MCF 10A (cell line): Measurements from ENCODE around the gene TUBGCP3. TPM values are rescaled to one million over a fixed set of nuclear protein-coding genes. Genes with fewer than 3 reads are reported as not detected.

Experiments used
- BruUV-seq: library from RNA; stranded (reverse); fragments of 400-500 nt; replicated peaks from 2 replicates; lab custom pipeline; 2021; lab: Mats Ljungman, UMichigan
- CTCF ChIA-PET: fragments of 300-600 bp; sonication (Branson Sonifier 250); formaldehyde crosslinking; extraction: SDS; loops from one replicate; lab custom pipeline; 2021; ENCODE audit warnings: antibody characterized with exemption, inconsistent platforms; lab: Yijun Ruan, JAX
- POLR2A ChIA-PET: fragments of 300-600, 350-650 bp; sonication (Branson Sonifier 250); formaldehyde crosslinking; extraction: SDS; loops from one replicate; lab custom pipeline; 2020; ENCODE audit warnings: antibody characterized with exemption, inconsistent platforms; lab: Yijun Ruan, JAX
- DNase-seq: peaks from one replicate; pipeline ENCODE4 v3.0.0-alpha.2; 2018; ENCODE audit not compliant: unreplicated experiment
- H3K27ac Mint-ChIP-seq: one replicate; pipeline ENCODE4 v1.8.0; 2022; ENCODE audit warnings: mild to moderate bottlenecking, low read depth, mixed read lengths; ENCODE audit not compliant: unreplicated experiment
- H3K27me3 Mint-ChIP-seq: one replicate; pipeline ENCODE4 v1.8.0; 2022; ENCODE audit warnings: mixed read lengths; ENCODE audit not compliant: insufficient read depth, unreplicated experiment
- H3K36me3 Mint-ChIP-seq: one replicate; pipeline ENCODE4 v1.8.0; 2022; ENCODE audit warnings: mild to moderate bottlenecking, moderate library complexity, mixed read lengths; ENCODE audit not compliant: insufficient read depth, unreplicated experiment
- H3K4me1 Mint-ChIP-seq: one replicate; pipeline ENCODE4 v1.8.0; 2022; ENCODE audit warnings: mixed read lengths; ENCODE audit not compliant: insufficient read depth, unreplicated experiment
- H3K4me3 Mint-ChIP-seq: one replicate; pipeline ENCODE4 v1.8.0; 2022; ENCODE audit warnings: mild to moderate bottlenecking, moderate library complexity, mixed read lengths; ENCODE audit not compliant: unreplicated experiment
- H3K9me3 Mint-ChIP-seq: one replicate; pipeline ENCODE4 v1.8.0; 2022; ENCODE audit warnings: mixed read lengths; ENCODE audit not compliant: unreplicated experiment
- intact Hi-C: fragments of 100-400 bp; cut with micrococcal nuclease; formaldehyde crosslinking; loops from 2 replicates; pipeline ENCODE4 v1.14.1; 2022
- total RNA-seq: library from RNA; stranded (reverse); gene quantifications from 2 replicates; pipeline ENCODE4 v1.2.3, GENCODE V29; 2022
- TF ChIP-seq, protein P1 (sequence below): fragments of 200-600 bp; IDR thresholded peaks from one replicate; pipeline ENCODE4 v1.8.0; 2022; ENCODE audit warnings: antibody characterized with exemption, mild to moderate bottlenecking; ENCODE audit not compliant: unreplicated experiment

The TUBGCP3 gene
- total RNA-seq, 1 experiment from 2014 or later: 35.7 TPM

DNA sequence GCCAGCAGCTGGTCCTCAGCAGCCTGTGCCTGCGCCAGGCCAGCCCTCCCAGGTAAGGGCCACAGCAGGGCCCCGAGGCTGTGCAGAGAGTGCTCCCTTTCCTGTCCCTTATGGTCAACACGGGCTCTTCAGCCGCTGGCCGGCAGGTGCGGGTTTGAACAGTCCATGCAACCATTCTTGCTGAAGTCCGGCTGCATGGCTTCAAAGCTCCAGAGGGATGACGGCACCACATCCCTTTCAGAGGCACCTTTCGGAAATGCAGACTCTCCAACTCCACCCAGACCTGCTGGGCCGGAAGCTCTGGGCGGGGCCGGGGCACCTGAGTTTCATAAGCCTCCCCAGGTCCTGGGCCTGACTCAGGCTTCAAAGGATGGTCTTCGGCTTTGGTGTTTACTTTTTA, 130.5 kb downstream of the TUBGCP3 start:
- intact Hi-C loops: no loop called here
- H3K27ac Mint-ChIP-seq: no peak overlapping the region
- DNase-seq: no peak
- H3K4me1 Mint-ChIP-seq: no peaks in the 10 kb centered on the region
- no peak overlapping the region for H3K4me3 Mint-ChIP-seq
- H3K27me3 Mint-ChIP-seq: no peaks in the 10 kb centered on the region
- POLR2A ChIA-PET: no interaction called here
- BruUV-seq: no TSS peak
- H3K36me3 Mint-ChIP-seq: no peaks in the 10 kb centered on the region
- CTCF ChIA-PET: no interaction called here
- peaks cover 28% of the 10 kb centered on the region for H3K9me3 Mint-ChIP-seq
- TF ChIP-seq, protein P1, sequence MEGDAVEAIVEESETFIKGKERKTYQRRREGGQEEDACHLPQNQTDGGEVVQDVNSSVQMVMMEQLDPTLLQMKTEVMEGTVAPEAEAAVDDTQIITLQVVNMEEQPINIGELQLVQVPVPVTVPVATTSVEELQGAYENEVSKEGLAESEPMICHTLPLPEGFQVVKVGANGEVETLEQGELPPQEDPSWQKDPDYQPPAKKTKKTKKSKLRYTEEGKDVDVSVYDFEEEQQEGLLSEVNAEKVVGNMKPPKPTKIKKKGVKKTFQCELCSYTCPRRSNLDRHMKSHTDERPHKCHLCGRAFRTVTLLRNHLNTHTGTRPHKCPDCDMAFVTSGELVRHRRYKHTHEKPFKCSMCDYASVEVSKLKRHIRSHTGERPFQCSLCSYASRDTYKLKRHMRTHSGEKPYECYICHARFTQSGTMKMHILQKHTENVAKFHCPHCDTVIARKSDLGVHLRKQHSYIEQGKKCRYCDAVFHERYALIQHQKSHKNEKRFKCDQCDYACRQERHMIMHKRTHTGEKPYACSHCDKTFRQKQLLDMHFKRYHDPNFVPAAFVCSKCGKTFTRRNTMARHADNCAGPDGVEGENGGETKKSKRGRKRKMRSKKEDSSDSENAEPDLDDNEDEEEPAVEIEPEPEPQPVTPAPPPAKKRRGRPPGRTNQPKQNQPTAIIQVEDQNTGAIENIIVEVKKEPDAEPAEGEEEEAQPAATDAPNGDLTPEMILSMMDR: no peak

- no TSS peak for BruUV-seq
- intact Hi-C loops: no loop called here
- Mint-ChIP-seq H3K9me3 (peaks cover 24% of the 10 kb centered on the region), H3K27me3 (no peaks in the 10 kb centered on the region), H3K4me1 (no peaks in the 10 kb centered on the region), H3K36me3 (no peaks in the 10 kb centered on the region), H3K4me3 (no peak overlapping the region), H3K27ac (no peak overlapping the region)
- CTCF ChIA-PET: no interaction called here
- TF ChIP-seq, protein P1: no peak
- POLR2A ChIA-PET: no interaction called here
- no peak for DNase-seq
Measured at GRCh38 chr13:112457081-112457480, 130.9 kb downstream of the TUBGCP3 start.

DNA sequence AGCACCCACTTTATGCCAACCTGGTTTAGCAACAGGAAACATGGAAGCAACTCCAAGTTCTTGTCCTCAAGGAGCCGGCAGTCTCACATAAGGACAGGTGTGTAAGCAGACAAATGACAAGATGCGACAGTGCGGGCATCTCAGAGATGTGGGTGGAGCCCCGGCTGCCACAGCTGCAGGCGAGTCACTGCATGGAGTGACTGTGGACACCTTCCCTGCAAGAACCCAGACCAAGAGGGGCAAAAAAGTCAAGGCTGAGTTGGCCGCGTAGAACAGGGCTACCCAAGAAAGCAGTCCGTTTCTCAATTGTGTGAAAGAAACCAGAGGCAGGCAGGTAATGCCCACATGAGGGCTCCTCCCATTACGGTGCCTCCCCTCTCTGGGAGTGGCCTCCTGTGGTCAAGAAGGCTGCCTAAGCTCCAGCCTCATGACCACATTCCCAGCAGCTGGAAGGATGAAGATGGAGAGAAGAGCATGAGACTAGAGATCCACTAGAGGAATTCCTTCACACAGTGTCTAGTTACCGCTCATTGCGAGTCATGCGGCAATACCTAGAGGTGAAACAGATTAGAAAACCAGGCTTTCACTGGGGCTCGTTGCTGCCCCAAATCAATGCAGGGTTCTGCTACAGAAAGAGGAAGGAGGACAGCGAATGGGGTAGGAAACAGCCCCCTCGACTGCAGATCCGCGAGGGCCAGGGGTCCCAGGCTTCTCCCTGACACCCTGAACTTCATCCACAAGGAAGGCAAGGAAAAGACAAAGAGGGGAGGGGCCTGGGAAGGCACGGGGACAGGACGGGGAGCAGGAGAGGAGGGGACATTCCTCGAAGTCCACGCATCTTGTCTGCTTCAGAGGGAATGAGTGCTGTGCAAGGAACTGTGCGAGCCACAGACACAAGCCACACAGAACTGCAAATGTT, 131.6 kb downstream of the TUBGCP3 start:
- no peak overlapping the region for H3K4me3 Mint-ChIP-seq
- DNase-seq: no peak
- no TSS peak for BruUV-seq
- no peaks in the 10 kb centered on the region for H3K4me1 Mint-ChIP-seq
- TF ChIP-seq, protein P1: no peak
- intact Hi-C loops: no loop called here
- H3K9me3 Mint-ChIP-seq: peaks cover 22% of the 10 kb centered on the region
- H3K27ac Mint-ChIP-seq: no peak overlapping the region
- H3K36me3 Mint-ChIP-seq: no peaks in the 10 kb centered on the region
- ChIA-PET CTCF (interaction anchor here (3.6 kb wide), 1 partner anchor 982 kb away, joined by 12 read pairs; no protein-coding TSS in a partner anchor), POLR2A (no interaction called here)
- no peaks in the 10 kb centered on the region for H3K27me3 Mint-ChIP-seq

DNA sequence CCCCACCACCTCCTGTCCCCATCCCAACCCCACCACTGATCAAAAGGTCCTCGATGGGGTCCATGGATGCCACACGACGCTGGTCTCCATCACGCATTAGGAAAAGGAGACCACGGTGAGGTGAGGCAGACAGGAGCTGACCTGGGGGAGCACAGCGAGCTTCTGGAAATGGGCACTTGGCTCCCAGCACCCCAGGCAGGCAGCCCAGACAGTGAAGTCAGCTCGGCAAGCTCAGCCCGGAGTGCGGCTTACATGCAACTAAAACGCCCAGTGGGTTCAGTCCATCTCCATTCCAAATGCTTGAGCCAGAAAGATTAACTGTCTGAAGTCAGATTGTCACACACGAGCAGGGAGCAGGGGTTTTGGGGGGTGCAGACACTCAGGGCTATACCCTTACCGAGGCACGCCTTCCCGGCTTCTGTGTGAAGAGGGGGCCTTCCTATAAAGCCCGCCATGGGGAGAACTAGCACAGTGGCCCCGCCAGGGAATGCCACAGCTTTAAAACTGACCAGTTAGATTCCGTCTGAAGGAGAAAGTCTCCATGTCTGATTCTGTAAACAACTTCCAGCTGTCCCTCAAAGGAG, 132.4 kb downstream of the TUBGCP3 start:
- CTCF ChIA-PET: interaction anchor here (0.7 to 3.6 kb wide), 3 partner anchors 9 to 981 kb away, joined by 4 to 12 read pairs (median 5); no protein-coding TSS in a partner anchor
- Mint-ChIP-seq H3K4me1 (no peaks in the 10 kb centered on the region), H3K27me3 (no peaks in the 10 kb centered on the region), H3K27ac (no peak overlapping the region), H3K36me3 (no peaks in the 10 kb centered on the region), H3K4me3 (no peak overlapping the region), H3K9me3 (peaks cover 22% of the 10 kb centered on the region)
- POLR2A ChIA-PET: interaction anchor here (0.6 kb wide), 1 partner anchor 21 kb away, joined by 3 read pairs; no protein-coding TSS in a partner anchor
- TF ChIP-seq, protein P1: no peak
- no peak for DNase-seq
- no TSS peak for BruUV-seq
- intact Hi-C loops: no loop called here
